ENCODE data around the gene NCBP2.

NCBP2 gene

DNA sequence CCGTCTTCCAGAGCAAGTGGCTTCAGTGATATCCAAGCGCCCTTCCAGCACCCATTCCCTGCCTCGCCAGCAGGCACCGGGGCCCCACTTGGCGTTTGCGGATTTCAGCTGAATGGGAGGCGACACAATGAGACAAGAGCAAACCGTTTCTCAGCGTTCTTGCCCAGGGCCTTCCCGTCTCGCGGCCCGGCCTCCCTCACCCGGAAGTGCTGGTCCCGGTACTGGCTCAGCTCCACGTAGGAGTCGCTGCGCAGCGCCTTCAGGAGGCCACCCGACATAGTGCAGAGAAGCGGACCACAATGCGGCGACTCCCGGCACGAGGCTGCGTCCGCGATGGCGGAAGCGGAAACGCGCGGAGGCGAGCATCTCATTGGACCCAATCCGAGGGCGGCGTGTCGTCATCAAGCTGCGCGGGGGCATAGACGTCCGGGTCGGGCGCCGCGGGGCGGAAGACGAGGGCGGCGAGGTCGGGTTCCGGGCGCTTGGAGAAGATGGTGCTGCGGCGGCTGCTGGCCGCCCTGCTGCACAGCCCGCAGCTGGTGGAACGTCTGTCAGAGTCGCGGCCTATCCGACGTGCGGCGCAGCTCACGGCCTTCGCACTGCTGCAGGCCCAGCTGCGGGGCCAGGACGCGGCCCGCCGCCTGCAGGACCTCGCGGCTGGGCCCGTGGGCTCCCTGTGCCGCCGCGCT is at the start of gene NCBP2:
Gene NCBP2, minus strand, starts transcription at position 303 of the 689 bp plus-strand sequence. Its CDS starts 25 bp downstream, at position 278.
- peak; percentile 93 to 99 for DNase-seq

DNA sequence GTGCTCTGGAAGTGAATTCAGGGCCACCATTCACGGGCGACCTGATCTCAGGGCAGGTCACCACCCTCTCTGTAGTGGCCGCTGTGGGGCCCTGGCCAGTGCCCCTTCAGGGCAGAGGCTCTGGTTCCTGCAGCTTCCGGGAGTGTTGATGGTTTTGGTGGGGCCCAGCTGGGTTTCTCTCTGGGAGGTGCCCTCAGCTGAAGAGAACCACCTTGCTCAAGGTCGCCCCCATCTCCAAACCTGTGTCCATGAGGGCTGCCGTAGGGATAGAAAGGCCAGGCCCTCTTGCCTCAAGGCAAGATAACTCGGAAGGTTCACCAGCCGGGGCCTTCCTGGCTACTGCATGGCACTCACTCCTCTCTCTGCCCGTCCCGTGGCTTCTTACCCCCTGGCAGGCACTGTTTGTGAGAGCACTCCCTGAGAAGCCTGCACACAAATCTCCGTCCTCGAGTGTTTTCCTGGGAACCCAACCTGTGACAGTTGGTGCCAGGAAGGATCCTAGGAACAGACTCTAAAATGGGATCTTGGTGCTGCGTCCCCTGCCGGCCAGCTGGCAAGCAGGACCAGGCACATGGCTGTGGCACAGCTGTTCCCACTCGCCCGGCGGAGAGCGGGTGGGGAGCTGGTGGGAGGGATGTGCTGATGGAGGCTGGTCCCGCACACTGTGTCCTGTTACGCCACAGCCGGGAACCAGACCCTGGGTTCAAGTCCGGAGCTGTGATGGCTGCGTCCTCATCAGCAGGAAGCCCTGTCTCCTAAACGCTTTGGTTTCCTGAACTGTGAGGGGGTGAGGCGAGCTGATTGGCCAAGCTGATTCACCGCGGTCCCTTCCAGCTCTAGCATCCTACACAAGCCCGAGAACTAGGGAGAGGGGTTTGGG is 49.5 kb upstream of the NCBP2 start:
- DNase-seq, result no peak

DNA sequence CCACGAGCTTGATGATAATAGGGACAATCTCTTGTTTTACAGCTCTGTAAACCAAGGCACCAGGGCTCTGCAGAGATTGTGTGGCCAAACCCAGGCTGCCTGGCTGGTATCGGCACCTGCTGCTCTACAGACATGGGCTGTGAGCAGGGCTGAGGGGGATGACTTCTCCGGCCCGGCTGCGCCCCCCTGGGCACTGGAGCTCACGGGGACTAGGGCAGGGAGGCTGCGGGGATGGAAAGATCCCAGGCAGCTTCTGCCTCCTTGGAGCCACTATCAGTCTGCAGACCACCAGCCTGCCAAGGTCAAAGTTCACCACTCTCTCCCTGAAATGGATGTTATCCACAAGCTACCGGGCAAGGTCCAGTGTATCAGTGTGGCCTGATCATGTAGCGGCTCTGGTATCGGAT is 48.3 kb upstream of the NCBP2 start:
- peak in 1 of 2 experiments; percentile 46 for DNase-seq

DNA sequence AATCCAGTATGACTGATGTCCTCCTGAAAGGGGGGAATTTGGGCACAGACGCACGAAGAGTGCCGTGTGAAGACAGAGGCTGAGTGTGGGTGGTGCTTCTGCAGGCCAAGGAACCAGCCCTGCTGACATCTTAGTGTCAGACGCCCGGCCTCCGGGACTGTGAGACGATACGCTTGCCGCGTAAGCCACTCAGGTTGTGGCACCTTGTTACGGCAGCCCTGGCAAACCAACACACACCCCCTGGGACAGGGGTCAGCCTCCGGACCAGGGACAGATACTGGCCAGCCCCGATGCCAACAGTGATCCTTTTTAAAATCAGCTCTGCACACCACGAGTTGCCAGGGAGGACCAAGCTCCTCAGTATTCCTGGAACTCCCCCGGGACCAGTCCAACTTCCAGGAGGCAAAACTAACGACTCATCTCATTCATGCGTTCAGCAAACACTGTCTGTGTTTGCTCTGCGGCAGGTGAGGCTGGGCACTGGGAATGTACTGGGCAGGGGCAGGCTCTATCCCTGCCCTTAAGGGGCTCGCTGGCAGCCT is 47.5 kb upstream of the NCBP2 start:
- peak; percentile 95 to 97 for DNase-seq

DNA sequence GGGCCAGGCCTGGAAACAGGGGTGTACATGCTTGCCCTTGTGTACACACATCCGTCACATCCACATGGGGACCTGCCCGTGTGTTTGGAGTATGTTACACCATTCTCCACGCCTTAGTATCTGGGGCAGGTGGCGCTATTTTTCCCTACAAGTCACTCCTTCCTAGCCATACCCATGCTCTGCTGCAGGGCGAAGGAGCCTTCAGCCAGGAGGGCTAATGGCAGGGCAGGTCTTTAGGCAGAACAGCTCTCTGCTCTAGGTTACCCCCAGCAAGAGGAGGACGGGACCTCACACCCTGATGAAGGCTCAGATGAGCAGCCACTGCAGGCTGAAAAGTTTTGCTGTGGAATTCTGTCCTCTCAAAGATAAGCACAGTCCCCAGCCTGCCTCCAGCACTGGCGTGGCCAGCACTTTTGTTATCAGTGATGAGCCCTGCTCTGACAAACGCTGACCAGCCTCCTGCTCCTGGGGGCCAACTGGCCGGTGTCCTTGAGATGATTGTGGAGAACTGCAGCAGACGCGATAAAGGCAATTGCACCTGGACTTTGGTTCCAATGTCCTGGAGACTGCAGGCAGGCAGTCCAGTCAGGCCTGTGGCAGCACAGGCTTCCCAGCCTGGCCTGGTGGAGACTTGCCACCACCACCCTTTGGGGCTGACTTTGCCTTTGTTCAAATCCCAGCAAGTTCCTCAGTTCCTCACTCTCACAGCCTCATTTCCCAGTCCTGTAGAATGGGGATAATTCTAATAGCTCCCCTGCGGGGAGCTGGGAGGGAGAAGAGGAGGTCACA is 46.1 kb upstream of the NCBP2 start:
- DNase-seq, result peak; percentile 72 to 83

DNA sequence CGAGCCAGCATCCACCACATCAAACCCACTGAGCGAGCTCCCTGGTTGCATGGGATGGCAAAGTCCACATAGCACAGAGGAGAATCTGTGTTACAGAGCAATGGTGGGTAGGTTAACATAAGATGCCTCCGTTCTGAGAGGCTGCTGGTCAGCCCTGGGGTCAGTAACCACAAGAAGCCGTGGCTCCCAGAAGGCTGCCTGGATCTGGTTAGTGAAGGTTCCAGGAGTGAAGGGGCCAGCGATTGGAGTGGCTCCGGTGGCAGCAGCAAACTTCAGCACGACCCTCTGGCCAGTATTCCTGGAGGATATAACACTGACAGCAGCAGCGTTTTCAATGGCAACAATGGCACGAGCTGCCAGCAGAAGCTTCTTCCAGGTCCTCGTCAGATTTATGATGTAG is 44.7 kb upstream of the NCBP2 start:
- no peak for DNase-seq

DNA sequence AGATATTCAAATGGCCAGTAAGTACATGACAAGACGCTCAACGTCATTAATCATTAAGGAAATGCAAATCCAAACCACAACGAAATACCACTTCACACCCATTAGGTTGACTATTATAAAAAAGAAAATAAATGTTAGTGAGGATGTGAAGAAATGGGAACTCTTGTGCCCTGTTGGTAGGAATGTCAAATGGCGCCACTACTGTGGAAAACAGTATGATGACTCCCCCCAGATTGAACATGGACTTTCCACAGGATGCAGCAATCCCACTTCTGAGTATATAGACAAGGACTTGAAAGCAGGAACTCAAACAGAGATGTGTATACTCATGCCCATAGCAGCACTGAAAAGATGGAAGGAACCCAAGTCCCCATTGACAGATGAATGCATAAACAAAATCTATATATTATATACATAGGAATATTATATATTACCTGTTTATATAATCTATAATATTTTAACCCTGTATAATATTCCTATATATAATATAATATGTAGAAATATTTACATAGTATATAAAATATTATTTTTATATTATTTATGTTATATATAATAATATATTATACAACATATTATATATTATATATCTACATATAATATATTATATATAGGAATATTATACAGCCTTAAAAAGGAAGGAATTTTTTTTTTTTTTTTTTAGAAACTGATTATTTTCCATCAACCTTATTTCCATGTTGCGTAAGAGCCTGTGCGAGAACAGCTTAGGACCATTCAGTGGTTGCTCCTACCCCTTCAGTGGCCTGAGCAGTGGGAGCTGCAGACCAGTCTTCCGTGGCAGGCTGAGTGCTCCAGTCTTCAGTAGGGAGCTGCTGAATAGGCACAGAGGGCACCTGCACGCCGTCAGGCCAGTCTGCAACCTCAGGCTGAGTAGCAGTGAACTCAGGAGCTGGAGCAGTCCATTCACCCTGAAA is 43.9 kb upstream of the NCBP2 start:
- DNase-seq, result no peak

DNA sequence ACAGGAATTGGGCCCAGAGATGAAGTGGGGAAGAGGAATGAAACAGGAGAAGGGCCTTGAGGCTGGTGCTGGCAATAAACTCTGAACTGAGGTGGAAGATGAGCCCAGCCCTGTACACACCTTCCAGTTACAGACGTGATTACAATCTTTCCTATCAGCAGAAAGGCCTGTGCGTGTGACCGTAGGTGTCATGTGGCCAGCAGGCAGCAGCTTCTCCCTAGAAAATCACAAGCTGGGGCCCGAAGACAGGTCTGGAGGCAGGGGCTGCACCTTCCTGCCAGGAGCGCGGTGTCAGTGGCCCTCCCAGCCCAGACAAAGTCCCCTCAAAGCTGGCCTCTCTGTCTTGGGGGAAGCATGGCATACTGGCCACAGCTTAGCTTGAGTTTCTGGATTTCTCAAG is 43.0 kb upstream of the NCBP2 start:
- no peak for DNase-seq

DNA sequence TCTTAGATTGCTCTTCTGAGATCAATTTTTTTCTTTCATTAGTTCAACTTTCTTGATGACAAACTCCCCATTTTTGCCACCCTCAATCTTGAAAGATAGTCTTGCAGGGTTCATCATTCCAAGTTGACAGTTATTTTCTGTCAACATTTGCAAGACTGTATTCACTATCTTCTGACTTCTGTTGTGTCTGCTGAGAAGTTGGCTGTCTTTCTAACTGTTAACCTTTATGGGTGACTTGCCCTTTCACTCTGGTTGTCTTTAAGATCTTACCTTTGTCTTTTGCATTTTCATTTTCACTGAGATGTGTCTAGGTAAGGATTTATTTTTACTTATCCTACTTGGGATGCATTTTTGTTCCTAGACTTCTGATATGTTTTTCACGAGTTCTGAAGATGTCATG is 40.9 kb upstream of the NCBP2 start:
- no peak for DNase-seq

DNA sequence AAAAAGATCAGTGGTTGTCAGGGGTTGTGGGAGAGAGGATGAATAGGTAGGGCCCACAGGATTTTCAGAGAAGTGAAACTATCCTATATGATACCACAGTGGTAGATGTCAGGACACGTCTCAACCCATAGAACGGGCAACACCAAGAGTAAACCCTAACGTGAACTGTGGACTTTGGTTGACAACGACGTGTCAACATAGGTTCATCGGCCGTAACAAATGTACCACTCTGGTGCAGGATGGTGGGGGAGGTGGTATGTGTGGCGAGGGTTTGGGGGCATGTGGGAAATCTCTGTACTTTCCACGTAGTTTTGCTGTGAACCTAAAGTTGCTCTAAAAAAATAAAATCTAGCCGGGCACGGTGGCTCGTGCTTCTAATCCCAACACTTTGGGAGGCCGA is 39.3 kb upstream of the NCBP2 start:
- DNase-seq, result no peak

DNA sequence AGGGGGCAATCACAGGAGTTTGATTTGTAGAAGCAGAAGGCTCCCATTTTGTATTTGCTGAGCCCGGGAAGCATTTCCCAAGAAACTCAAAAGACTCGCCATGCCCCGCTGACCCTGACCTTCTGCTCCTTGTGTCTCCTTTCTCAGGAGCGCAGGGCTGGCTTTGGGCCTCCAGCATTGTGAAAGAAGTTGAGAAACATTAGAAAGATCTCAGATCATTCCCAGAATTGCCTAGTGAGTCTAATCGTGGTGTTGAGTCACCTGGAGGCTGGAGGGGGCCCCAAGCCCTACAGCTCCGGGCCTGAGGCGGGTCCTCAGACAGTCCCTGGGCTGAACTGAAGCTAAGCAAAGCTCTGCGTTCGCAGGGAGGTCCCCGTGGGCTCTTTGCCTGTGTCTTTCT is 37.2 kb upstream of the NCBP2 start:
- no peak for DNase-seq

DNA sequence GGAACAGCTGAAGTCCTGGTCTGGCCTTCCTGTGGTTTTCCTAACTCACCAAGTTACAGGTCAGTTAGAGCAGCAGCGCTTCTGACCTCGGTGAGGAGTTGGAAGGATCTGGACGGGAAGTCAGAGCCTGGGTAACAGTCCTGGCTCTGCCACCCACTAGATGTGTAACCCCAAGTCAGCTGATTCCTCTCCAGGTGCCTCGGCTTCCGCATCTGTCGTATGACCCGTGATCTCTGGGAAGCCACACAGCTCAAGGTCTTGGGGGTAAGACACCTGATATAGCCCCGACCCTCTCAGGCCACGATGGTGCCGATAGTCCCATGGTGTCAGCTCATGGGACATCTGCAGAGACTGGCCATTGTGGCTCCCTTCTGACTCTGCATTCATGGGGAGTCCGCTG is 34.6 kb upstream of the NCBP2 start:
- DNase-seq, result no peak

DNA sequence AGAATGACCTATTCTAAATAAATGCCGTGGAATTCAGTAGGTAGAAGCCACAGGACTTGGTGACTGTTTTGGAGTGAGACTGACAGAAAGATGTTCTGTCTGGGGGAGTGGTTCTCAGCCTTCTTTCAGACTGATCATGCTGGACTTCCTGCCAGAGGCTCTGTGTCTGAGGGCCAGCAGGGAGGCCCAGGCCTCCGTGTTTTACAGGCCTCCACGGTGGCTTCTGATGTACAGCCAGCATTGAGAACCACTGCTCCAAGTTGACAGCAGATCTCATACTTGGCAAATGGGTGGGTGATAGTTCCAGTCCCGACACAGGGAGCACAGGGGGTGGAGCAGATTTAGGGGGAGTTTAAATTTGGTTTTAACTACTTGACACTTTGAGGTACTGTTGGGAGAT is 33.0 kb upstream of the NCBP2 start:
- DNase-seq, result no peak

DNA sequence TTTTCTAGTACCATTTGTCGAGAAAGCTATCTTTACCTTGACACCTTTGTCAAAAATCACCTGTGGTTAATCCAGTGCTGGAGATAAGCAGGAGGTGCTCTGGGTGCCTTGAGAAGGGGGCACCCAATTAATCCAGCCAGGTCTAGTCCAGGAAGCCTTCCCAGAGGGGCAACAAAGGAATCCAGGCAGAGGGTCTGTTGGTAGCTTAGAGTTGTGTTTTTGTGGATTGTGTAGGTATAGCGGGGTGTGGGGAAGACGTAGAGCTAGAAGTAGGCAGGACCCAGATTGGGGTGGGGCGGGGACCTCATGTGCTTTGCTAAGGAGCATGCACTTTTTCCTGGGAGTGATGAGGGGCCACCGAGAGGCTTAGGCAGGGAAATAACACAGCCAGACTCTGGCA is 32.3 kb upstream of the NCBP2 start:
- DNase-seq, result no peak

DNA sequence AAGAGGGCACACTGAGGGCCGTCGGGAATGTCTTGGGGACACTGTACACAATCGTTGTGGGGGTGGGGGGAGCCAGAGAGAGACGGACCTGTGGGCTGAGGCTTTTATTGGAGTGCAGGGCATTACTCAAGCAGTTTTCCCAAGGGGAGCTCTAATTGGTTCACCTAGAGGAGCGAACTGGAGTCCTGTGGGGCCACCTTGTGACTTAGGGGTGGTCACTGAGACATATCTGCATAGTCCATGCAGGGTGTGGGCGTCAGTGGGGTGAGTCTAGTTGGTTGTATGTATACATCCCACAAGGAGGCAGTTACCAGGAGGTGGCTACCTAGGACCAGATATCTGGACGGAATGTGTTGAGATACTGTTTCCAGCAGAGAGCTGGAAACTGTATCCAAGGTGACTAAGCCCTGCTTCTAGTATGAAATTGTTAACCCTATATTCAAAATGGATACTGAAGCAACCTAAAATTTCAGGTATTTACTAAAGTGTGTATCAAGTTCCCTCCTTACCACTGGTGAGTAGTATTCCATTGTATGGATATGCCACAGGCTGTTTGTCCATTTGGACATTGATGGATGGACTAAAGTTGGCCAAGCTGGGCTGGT is 28.9 kb upstream of the NCBP2 start:
- no peak for DNase-seq

DNA sequence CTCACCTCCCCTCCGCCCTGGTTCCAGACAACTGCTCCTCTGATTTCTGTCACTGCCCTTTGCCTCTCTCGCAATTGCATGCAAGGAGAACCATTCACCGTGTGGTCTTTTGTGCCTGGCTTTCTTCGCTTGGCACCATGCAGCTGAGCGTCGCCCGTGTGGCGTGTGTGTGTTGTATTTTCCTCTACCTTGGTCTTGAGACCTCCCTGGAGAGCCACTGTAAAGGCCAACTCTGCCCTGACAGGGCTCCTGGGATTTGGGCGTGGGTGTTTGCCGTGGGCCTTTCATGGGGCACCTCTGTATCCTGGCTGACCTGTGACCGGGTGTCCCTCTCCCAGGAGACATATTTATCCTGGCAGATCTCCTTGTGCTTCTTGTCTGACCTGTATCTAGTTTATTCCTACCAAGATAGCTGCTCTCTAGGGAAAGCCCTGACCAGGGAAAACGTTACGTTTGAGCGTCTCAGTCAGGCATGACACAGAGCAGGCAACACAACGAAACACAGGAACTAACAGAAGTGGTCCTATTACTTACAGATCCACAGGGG is 28.3 kb upstream of the NCBP2 start:
- DNase-seq, result no peak

DNA sequence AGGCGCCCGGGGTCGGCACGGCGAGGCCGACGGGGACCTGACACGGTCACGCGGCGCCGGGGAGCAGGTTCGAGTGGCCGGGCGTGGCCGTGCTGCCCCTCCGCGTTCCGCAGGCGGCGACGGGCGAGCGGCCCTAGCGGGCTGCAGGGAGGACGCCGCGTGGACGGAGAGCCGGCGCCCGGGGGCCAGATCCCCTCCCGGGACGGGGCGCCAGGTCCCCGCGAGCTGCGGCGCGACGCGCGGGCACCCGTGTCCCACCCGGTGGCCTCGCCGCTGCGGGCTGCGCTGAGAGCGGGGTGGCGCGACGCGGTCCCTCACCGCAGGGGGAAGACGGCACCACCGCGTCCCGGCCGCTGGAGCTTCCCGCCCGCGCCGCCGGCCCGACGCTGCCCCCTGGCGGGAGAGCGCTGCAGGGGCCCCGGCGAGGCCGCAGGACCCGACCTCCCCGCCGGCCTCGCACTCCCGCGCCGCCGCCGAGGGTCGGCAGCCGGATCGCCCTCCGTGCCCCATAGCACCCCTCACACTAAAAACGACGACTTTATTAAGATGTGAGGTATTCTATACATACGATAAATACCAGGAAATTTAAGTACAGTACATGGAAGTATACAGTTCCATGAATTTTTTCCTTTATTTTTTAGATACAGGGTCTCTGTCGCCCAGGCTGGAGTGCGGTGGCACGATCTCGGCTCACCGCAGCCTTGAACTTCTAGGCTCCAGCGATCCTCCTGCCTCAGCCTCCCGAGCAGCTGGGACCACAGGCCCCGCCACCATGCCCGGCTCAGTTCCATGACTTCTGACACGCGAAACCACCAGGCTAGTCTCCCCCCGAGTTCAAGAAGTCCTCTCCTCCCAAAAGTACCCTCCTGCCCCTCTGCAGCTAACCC is 27.6 kb upstream of the NCBP2 start:
- DNase-seq, result peak in 1 of 2 experiments; percentile 77

DNA sequence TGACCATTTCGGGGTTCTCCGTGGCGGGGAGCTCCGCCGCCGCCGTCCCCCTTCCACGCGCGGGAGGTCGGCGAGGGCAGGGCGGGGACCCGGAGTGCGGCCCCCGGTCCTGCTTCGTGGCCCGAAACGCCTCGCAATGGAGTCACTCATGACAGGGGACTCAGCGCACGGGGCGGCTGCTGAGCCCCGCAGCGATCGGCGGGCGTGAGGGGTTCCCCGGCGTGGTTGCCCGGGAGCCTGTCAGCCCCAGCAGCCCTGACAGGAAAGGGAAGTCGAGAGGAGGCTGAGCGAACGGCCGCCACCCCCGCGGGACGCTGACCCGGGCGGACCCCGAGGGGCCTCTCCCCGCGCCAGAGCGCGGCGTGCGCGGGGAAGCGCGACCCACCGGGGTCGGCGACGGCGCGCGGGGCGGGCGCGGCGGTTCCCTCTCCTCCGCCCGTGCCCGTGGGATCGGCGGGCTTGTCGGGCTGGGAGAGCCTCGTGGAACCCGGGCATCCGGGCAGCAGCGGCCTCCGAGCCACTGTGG is 26.9 kb upstream of the NCBP2 start:
- DNase-seq, result peak in 1 of 2 experiments; percentile 62

DNA sequence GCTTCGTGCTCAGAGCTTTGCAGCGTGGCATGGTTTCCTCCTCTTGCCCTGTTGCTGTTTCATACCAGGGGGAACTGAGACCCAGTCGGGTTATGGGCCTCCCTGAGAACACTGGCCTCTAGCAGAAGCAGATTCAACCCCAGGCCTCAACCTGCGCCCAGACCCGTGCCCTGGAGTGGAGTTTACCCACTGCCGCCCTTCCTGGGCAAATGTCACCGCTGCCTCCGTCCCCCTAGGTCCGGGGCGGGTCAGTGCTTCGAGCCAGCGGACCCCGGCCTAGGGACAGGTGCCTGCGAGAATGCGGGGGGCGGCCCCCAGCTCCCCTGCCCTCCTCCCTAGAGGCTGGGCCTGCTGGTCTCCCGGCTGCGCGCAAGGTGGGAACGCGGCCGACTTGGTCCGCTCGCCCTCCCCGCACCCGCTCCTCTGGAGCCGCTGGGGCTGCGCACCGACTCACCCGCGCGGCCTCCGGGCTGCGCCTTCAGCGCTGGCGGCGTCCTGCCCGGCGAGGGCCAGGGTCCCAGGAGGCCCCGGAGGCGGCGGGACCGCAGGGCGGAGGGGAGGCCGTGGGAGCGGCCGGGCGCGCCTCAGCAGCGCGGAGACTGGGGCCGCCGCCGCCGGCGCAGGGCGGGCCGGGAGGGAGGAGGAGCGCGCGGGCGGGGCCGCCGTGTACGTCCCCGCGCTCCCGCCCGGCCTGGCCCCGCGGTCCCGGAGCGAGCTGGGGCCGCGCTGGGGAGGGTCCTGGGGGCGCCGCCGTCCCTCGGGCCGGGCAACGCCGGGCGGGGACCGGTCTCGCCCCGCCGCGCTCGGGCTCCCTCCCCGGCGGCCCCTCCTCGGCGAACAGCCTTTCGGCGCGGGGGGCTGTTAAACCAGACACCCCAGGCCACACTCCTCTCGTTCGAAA is 26.2 kb upstream of the NCBP2 start, which contains the start of gene PIGZ:
Gene PIGZ, minus strand, starts transcription at position 601 of the 901 bp plus-strand sequence. CDS start 16,802 bp downstream, outside the sequence.
- DNase-seq, result peak in 1 of 2 experiments; percentile 72
